Stomach (tissue), 4 donors: ENCODE data around the gene TOR4A.

Experiments used
- POLR2A ChIP-seq, 4 donors: fragments of 450-650 bp; IDR thresholded peaks; one replicate each; pipeline ENCODE4 v1.6.1; 2016; ENCODE audit warnings: antibody characterized with exemption in 4 of 4, control low read depth in 2 of 4, mild to moderate bottlenecking in 1 of 4, moderate library complexity in 1 of 4
- POLR2AphosphoS5 ChIP-seq, 3 donors: sonication (generic); formaldehyde crosslinking; IDR thresholded peaks; one replicate each; pipeline ENCODE4 v1.6.1; 2016; ENCODE audit warnings: antibody characterized with exemption in 3 of 3
- TF ChIP-seq, protein P1 (sequence below), 7 experiments: fragments of 450-650 bp in 4 of 7; fragments of 200-600 bp in 3 of 7; sonication (generic) in 3 of 7; IDR thresholded peaks; one replicate each; pipeline ENCODE4 v1.5.1; 2016 to 2019; ENCODE audit warnings: antibody characterized with exemption in 7 of 7, control low read depth in 2 of 7, mild to moderate bottlenecking in 1 of 7

DNA sequence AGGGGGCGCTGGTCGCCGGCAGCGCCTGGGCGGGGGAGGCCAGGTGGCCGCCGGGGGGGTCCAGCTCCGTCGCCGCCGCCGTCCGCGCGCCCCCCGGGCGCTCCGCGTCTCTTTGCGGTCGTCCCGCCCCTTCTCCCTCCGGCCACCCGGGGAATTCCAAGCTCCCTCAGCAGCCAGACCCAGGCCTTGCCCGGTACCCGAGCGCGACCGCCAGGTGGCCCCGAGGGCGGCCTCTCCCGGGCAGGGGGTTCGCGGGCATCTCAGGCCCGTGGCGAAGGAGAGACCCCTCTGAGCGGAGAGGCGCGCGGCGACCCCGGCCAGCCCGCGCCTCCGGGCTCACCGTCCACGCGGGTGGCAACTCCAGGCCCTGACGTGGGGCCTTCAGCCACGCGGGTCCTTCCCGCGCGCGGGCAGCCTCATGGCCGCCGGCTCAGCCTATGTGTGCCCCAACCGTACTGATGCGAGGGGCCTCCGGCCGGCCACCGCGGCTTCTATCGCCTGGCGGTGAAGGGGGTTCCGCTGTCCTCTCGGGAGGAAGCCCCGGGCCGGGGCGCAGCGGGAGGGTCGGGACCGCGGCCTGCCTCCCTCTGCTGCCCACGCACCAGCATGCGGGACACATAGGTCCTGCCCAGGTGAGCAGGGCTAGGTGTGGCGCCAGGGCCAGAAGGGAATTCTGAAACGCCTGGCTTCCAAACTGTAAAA is 25.1 kb downstream of the TOR4A start:
- TF ChIP-seq, protein P1, sequence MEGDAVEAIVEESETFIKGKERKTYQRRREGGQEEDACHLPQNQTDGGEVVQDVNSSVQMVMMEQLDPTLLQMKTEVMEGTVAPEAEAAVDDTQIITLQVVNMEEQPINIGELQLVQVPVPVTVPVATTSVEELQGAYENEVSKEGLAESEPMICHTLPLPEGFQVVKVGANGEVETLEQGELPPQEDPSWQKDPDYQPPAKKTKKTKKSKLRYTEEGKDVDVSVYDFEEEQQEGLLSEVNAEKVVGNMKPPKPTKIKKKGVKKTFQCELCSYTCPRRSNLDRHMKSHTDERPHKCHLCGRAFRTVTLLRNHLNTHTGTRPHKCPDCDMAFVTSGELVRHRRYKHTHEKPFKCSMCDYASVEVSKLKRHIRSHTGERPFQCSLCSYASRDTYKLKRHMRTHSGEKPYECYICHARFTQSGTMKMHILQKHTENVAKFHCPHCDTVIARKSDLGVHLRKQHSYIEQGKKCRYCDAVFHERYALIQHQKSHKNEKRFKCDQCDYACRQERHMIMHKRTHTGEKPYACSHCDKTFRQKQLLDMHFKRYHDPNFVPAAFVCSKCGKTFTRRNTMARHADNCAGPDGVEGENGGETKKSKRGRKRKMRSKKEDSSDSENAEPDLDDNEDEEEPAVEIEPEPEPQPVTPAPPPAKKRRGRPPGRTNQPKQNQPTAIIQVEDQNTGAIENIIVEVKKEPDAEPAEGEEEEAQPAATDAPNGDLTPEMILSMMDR (IDR thresholded peaks at IDR 0.05) = peak in 4 of 7 experiments; percentile 9 to 71 (median 52)
- TF ChIP-seq POLR2A (IDR thresholded peaks at IDR 0.05) (no peak), POLR2AphosphoS5 (IDR thresholded peaks at IDR 0.05) (no peak)
